ENCODE results near the gene RPS27A.
A peak's percentile ranks its signal among the peaks of the same experiment; 100 is the strongest.
"Not testable (repeated sequence)": the region's sequence is repeated elsewhere in the genome, so short reads cannot be mapped to it uniquely, and the experiment has no call there.

Gene RPS27A

DNA sequence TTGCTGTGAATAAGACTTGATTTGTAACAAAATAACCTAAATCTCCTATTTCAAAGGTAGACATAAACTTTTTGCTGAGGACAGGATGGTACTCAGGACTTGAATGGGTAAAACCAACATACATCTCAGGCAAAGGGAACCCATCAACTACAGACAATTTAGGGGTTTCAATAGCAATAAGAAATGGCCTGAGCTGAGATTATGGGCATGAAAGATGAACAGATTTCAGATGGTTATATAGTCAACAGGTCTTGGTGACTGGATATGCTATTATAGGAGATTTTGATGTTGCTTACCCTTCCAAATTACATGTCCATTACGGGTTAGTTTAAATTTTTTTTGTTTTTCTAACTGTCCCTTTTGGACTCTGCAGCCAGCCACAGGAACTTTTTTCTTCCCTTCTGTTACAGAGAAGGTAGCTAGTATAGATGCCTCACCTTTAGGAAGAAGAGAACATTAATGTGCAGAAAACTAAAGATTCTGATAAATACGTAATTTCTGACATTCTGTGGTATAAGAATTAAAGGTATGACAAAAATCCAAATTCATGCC, 4.6 kb downstream of the RPS27A start:
- DNase-seq (ENCODE audit: extremely low read depth in 1 of 2, low read depth in 1 of 2) = no peak

DNA sequence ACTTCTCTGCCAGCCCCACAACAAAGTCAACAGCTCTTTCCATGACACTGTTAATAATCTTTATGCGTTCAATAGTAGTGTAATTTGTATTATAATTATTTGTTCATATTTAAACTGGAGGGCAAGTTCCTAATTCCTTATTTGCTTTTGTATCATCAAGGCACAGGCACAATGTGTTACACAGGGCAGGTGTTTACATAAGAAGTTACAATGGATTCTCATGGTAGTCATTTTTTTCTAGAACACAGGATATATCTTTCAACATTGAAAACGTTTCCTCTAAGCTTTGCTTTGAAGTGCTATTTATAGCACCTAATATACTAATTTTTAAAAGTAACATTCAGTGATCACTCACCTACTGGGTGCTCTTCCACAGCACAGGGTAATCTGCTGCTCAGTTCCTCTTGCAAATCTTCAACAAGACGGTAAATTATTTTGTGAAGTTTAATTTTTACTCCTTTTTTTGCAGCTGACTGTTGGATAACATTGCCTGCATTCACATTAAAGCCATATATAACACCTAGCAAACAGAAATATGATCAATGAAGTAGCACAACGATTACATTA, 7.3 kb downstream of the RPS27A start:
- DNase-seq (ENCODE audit: extremely low read depth in 1 of 2, low read depth in 1 of 2) = no peak

DNA sequence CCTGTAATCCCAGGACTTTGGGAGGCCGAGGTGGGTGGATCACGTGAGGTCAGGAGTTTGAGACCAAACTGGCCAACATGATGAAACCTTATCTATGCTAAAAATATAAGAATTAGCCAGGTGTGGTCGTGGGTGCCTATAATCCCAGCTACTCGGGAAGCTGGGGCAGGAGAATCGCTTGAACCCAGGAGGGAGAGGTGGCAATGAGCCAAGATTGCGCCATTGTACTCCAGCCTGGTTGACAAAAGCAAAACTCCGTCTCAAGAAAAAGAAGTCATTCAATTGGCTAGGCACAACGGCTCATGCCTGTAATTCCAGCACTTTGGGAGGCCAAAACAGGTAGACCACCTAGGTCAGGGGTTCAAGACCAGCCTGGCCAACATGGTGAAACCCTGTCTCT, 9.1 kb downstream of the RPS27A start:
- DNase-seq (ENCODE audit: extremely low read depth in 1 of 2, low read depth in 1 of 2) = not testable (repeated sequence)

DNA sequence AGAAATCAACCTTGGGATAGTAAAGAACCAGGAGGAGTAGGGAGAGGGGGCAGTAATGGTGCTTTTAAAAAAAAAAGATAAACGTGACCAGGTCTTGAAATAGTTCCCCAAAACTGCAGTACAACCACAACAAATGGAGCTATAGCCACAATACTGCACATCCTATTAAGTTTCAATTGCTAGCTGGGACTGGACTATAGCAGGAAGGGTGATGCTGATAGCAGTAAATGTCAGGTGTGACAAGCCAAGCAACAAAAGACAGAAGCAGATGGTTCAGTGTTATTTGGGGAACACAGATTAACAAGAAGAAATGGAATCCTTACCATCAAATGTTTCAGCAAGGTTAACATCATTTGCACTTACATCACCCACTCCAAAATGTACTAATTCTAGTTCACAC, 10.1 kb downstream of the RPS27A start:
- DNase-seq (ENCODE audit: extremely low read depth in 1 of 2, low read depth in 1 of 2) = no peak

DNA sequence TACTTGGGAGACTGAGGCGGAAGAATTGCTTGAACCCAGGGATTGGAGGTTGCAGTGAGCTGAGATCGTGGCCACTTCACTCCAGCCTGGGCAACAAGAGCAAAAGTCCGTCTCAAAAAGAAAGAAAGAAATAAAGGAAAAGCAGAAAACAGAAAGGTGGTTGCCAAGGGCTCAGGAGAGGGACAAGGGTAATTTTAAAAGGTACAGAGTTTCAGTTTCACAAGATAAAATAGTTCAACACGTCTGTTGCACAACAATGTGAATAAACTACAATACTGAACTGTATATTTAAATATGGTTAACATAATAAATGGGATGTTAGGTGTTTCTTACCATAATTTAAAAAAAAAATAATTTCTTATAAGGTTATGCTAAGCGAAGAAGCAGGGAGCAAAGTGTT, 12.9 kb downstream of the RPS27A start:
- no peak for DNase-seq (ENCODE audit: extremely low read depth in 1 of 2, low read depth in 1 of 2)

DNA sequence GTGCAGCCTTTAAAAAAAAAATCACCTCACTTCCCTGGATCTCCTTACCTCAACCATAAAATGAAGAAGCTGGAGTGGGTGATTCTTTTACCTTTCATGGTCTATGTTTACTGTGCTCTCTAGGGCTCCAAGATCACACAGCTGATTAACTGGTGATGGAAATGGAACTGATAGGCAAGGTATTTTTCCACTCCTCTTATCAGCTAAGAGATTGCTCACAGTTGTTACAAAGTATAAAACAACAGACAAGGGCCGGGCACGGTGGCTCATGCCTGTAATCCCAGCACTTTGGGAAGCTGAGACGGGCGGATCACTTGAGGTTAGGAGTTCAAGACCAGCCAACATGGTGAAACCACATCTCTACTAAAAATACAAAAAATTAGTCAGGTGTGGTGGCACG, 14.5 kb downstream of the RPS27A start:
- DNase-seq (ENCODE audit: extremely low read depth in 1 of 2, low read depth in 1 of 2) = no peak

DNA sequence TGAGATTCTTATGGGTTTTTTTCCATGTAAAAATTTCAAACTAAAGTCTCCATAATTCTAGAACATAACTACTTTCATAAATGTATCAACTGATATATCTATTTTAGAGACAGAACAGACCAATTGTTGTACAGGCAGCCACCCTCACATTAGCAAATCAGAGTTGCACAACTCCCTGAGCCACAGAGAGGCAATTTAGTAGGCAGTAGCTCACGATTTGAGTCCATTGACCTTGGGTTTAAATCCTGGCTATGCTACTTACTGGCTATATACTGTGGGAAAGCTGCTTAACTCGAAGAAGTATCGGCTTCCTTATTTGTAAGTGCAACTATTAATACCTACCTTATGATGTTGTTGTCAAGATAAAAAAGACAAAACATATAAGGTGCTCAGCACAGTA, 20.3 kb downstream of the RPS27A start:
- DNase-seq (ENCODE audit: extremely low read depth in 1 of 2, low read depth in 1 of 2) = no peak

DNA sequence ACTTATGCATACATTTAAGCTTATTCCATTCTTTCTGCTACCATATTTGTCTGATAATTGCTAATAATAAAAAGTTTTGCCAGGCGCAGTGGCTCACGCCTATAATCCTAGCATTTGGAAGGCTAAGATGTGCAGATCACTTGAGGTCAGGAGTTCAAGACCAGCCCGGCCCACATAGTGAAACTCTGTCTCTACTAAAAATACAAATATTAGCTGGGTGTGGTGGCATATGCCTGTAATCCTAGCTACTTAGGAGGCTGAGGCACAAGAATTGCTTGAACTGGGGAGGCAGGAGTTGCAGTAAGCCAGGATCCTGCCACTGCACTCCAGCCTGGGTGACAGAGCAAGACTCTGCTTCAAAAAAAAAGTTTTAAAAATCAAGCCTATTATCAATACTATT, 27.1 kb downstream of the RPS27A start:
- DNase-seq (ENCODE audit: extremely low read depth in 1 of 2, low read depth in 1 of 2) = not testable (repeated sequence)

DNA sequence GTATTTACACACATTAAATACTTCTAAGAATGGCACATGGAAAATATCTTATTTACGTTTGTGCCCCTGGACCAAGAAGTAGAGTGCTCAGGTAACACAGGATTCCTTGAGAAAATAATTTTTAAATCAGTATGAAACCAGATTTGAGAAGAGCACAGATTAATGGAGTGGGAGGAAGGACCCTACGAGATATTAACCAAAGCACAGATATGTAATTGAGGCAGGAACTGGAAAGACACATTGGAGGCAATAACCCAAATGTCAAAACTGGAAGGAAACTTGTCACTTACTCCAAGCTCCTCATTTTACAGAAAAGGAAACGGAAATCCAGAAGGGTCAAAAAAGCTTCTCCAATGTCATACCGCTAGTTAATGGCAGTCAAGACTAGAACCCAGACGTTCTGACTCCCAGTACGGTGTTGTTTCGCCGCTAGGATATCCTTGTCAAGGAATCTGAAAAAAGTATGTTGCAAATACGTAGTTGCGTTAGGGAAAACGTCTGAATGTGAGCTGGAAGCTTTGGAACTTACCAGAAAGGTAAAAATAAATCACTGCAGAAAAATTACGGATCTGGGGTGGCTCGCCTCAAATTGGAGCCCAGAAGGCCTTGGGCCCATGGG, 35.9 kb downstream of the RPS27A start:
- DNase-seq (ENCODE audit: extremely low read depth in 1 of 2, low read depth in 1 of 2) = no peak

DNA sequence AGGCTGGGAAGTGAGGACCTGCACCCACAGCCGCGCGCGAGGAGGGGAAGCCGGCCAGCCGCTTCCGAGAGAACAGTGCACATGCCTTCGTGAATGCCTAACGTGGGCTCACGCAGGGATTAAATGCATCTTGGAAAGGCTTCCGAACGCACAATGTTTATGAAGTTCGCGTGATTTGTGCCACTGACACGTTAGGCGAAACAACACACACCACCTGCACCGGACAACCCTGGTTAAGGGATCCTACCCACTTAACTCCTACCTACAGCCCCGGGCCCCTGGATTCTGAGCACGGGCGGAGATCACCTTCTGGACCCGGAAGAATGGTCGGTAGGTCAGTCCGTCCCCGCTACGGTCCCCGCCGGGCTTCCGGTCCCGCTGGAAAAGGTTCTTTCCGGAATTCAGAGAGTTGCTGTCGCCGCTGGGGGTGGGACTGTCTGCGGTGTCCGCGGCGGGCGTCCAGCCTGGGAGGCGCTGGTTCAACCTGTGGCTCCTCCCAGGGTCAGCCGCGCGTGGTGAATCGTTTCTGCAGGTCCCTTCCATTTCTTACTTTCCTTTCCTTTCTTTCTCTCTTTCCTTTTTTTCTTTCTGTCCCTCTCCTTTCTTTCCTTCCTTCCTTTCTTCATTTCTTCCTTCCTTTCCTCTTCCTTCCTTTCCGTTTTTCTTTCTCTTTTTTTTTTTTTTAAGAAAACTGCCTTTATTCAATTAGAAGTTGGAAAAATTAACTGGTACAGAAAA, 36.6 kb downstream of the RPS27A start, which contains the start of gene MTIF2:
TSS of gene MTIF2 (minus strand) at position 325 of the 738 bp plus-strand sequence. CDS start 5,373 bp downstream, outside the sequence.
- DNase-seq (ENCODE audit: extremely low read depth in 1 of 2, low read depth in 1 of 2) = peak; percentile 71 to 82

DNA sequence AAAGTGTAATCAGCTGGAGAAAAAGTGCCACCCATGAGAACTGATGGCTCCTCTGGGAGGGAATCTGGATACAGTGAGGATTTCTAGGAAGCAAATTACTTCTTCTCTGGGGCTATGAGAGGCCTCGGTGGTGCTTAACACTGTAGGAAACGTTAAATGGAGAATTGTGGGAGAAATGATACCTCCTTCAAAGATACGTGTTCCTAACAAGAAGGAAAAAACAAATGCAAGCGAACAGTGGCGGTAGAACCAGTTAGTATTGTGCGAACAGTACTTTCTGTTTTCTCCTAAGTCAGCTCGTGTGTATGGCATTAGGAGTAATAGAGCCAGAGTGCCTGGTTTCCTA, 37.1 kb downstream of the RPS27A start:
- no peak for DNase-seq (ENCODE audit: extremely low read depth in 1 of 2, low read depth in 1 of 2)

DNA sequence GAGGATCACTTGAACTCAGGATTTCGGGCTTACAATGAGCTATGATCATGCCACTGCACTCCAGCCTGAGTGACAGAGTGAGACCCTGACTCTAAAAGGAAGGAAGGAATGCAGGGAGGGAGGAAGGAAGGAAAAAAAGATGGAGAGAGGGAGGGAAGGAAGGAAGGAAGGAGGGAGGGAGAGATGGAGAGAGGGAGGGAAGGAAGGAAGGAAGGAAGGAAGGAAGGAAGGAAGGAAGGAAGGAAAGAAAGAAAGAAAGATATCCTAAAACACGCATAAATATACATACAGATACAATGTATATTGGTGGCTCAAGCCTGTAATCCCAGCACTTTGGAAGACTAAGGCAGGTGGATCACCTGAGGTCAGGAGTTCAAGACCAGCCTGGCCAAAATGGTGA, 41.9 kb downstream of the RPS27A start:
- not testable (repeated sequence) for DNase-seq (ENCODE audit: extremely low read depth in 1 of 2, low read depth in 1 of 2)

DNA sequence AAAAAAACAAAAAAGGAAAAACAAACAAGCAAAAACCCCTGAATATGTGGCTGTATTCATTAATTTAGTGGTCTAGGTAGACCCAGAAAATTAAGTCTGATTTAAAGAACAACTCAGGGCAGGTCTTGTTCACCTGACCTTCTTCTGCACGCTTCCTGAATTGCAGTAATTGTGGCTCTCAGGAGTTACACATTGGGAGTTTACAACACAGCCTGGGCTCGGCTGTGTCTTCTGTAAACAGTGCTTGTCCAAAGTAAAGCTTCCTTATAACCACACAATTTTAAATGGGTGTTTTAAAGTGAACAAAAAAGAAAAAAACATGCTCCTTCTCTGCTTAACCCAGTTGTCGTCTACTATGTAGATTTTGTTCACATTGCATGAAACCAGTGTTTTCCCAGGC, 44.8 kb downstream of the RPS27A start:
- no peak for DNase-seq (ENCODE audit: extremely low read depth in 1 of 2, low read depth in 1 of 2)

DNA sequence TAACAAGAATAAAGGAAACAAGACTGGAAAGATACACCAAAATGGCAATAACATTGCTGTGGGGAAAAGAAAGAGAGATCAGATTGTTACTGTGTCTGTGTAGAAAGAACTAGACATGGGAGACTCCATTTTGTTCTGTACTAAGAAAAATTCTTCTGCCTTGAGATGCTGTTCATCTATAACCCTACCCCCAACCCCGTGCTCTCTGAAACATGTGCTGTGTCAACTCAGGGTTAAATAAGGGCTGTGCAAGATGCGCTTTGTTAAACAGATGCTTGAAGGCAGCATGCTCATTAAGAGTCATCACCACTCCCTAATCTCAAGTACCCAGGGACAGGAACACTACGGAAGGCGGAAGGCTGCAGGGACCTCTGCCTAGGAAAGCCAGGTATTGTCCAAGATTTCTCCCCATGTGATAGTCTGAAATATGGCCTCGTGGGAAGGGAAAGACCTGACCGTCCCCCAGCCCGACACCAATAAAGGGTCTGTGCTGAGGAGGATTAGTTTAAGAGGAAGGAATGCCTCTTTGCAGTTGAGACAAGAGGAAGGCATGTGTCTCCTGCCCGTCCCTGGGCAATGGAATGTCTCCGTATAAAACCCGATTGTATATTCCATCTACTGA, 46.8 kb downstream of the RPS27A start:
- not testable (repeated sequence) for DNase-seq (ENCODE audit: extremely low read depth in 1 of 2, low read depth in 1 of 2)

DNA sequence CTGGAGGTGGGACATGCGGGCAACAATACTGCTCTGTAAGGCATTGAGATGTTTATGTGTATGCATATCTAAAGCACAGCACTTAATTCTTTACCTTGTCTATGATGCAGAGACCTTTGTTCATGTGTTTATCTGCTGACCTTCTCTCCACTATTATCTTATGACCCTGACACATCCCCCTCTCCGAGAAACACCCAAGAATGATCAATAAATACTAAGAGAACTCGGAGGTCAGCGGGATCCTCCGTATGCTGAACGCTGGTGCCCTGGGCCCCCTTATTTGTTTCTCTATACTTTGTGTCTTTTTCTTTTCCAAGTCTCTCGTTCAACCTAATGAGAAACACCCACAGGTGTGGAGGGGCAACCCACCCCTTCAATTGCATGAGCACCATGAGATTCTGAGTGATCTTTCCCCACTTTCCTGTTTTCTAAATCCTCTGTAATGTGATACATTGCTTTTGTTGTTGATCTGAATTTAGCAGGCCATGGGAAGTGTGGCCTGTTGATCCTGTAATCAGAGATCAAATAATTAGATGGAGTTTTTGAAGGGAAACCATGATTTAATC, 47.5 kb downstream of the RPS27A start:
- not testable (repeated sequence) for DNase-seq (ENCODE audit: extremely low read depth in 1 of 2, low read depth in 1 of 2)

DNA sequence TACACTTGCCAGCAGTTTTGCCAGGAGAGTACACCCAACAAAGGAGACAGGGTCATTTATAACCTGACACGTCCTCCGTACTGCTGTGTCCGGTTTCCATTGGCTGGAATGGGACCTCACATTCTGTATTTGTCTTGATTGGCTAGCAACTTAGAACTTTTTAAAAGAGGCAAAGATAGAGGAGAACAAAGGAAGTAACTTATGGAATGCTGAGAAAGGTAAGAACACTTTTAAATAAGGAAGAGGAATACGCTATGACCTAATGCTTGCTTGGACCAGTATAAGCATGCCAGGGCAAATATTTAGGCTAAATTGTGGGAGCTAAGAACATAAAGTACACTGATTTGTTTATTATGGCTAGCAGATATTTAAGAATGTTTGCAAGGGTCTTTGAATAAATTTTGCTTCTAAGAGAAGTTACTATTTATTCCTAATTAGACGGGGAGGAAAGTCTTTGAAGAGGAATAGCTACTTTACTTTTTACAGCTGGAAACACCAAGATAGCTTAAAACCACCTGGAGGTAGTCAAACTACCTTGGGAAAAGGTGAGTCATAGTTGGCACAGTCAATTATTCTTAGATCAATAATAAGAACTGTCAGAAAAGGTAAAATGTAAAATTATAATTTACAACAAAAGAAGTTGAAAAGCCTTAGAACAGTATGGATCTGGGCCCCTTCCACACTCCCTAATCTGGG, 48.5 kb downstream of the RPS27A start:
- not testable (repeated sequence) for DNase-seq (ENCODE audit: extremely low read depth in 1 of 2, low read depth in 1 of 2)

DNA sequence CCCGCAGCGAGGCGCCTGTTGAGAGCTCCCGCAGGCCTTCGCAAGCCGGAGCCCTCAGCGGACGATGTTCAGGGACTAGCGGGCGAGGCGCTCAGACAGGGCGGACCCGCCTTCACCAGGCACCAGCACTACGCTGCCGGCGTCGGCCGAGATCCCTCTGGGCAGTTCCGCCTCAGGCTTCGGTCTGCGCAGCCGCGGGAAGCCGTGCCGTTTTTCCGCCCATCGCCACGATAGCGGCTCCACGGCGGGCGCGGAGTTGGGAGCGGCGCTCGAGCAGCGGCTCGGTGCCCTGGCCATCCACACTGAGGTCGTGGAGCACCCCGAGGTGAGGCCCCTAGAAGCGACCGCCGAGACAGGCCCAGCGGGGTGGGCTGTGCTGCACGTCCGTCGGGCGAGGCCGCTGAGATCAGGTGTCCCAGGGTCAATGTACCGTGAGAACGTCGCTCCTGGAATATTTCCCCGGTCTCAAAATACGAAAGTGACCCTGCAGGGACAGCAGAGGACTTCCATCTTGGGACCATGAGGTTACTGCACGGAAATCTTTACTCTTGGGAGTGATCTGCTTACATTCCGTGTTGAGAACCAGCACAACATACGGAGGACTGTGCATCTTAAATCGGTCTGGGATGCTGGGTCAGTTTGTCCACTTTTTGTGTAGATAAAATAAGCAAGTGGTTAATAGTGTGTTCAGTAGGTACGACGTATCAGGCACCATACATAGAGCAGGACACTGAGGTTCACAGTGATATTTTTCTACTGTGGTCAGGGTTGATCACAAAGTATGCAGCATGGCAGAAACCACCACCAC, 49.8 kb downstream of the RPS27A start:
- DNase-seq (ENCODE audit: extremely low read depth in 1 of 2, low read depth in 1 of 2) = peak; percentile 76 to 82

DNA sequence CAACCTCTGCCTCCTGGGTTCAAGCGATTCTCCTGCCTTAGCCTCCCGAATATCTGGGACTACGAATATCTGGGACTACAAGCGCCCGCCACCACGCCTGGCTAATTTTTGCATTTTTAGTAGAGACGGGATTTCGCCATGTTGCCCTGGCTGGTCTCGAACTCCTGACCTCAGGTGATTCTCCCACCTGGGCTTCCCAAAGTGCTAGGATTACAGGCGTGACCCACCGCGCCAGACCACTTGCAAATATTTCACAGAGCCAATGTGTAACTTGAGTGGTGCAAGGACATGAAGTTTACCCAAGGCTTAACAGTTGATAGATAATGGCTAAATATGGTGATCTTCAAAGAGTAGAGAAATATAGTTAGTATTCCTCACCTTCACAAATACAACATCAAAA, 50.6 kb downstream of the RPS27A start:
- DNase-seq (ENCODE audit: extremely low read depth in 1 of 2, low read depth in 1 of 2) = no peak

All from activated CD8-positive, alpha-beta memory T cell treated with anti-CD3 and anti-CD28 coated beads for 1 hour (primary cell).